Measurements from ENCODE around the gene SIRT4. TPM values are rescaled to one million over a fixed set of nuclear protein-coding genes. Genes with fewer than 3 reads are reported as not detected.

The SIRT4 gene
- total RNA-seq, 1 donor from 2014 or later = not detected

DNA sequence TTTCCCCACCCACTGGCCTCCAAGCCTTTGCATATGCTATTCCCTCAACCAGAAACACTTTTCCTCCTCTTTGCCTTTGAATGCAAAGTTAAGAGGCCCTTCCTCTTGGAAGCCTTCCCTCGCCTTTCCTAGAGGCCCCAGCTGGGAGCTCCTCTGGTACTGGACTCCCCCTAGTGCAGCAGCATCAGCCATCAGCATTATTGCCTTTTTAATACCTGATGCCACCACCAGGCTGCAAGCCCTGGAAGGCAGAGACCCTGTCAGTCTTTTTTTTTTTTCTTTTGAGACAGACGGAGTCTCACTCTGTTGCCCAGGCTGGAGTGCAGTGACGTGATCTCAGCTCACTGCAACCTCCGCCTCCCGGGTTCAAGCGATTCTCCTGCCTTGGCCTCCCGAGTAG is 44.6 kb downstream of the SIRT4 start:
- Histone ChIP-seq H3K4me1 (no peaks in the 10 kb centered on the region), H3K27ac (no peak overlapping the region), H3K4me3 (no peak overlapping the region), H3K9me3 (no peaks in the 10 kb centered on the region), H3K27me3 (no peaks in the 10 kb centered on the region), H3K36me3 (no peaks in the 10 kb centered on the region)
- no peak for DNase-seq (ENCODE audit: extremely low spot score in 2 of 2)
- TF ChIP-seq CTCF (IDR thresholded peaks at IDR 0.05) (no peak), POLR2AphosphoS5 (IDR thresholded peaks at IDR 0.05; ENCODE audit: insufficient read depth in 1 of 2, low read depth in 1 of 2) (no peak), POLR2A (IDR thresholded peaks at IDR 0.05) (no peak)
- intact Hi-C loops (cut with DNase I) = no loop called here

- Histone ChIP-seq H3K4me3 (no peak overlapping the region), H3K27me3 (no peaks in the 10 kb centered on the region), H3K36me3 (no peaks in the 10 kb centered on the region), H3K9me3 (no peaks in the 10 kb centered on the region), H3K27ac (no peak overlapping the region), H3K4me1 (no peaks in the 10 kb centered on the region)
- intact Hi-C loops (cut with DNase I) = loop anchor here (1.0 kb wide), 1 partner anchor 13 kb away; no protein-coding TSS in a partner anchor
- no peak for TF ChIP-seq CTCF (IDR thresholded peaks at IDR 0.05)
- TF ChIP-seq POLR2AphosphoS5 (IDR thresholded peaks at IDR 0.05; ENCODE audit: insufficient read depth in 1 of 2, low read depth in 1 of 2) = no peak
- no peak for TF ChIP-seq POLR2A (IDR thresholded peaks at IDR 0.05)
- DNase-seq (ENCODE audit: extremely low spot score in 2 of 2) = no peak
These were observed 45.6 kb downstream of the SIRT4 start for GRCh38 chr12:120347766-120348165.

DNA sequence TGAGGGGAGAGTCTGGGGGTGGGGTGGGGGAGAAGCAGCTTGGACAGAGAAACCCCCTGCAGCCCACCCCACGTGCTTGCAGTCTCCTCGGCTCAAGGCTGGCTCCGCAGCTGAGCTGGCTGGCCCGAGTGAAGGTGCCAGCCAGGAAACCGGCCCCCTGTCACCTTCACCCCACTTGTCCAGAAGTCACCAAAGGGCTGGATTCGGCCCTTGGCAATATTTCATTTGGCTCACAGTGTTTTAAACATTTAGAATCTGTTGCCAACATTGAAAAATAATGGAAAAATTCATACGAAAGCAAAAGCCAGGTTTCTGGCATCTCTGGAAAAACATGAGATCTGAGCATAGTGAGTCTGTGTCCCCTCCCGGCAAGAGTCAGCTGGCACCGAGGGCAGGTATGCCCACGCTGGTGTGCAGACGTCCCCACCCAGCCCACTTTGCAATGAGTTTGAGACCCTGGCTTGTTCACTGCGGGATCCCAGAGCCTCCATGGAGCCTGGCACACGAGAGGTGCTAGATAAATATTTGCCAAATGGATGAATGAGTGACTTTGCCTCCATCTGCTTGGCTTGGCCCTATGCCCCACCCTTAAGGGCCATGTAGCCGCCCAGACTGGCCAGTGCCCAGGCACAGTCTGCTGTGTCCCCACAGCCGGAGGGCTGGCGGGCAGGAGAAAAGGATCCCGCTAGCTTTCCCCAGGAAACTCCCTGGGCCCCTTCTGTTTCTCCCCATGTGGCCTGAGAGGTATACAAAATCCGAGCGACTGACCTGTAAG is 48.6 kb downstream of the SIRT4 start:
- no peak for DNase-seq (ENCODE audit: extremely low spot score in 2 of 2)
- no peaks in the 10 kb centered on the region for H3K4me1 ChIP-seq
- no peak overlapping the region for H3K4me3 ChIP-seq
- no peaks in the 10 kb centered on the region for H3K9me3 ChIP-seq
- H3K27ac ChIP-seq = no peak overlapping the region
- no peaks in the 10 kb centered on the region for H3K27me3 ChIP-seq
- H3K36me3 ChIP-seq = no peaks in the 10 kb centered on the region
- intact Hi-C loops (cut with DNase I) = no loop called here
- TF ChIP-seq POLR2AphosphoS5 (IDR thresholded peaks at IDR 0.05; ENCODE audit: insufficient read depth in 1 of 2, low read depth in 1 of 2) (no peak), POLR2A (IDR thresholded peaks at IDR 0.05) (no peak), CTCF (IDR thresholded peaks at IDR 0.05) (no peak)

DNA sequence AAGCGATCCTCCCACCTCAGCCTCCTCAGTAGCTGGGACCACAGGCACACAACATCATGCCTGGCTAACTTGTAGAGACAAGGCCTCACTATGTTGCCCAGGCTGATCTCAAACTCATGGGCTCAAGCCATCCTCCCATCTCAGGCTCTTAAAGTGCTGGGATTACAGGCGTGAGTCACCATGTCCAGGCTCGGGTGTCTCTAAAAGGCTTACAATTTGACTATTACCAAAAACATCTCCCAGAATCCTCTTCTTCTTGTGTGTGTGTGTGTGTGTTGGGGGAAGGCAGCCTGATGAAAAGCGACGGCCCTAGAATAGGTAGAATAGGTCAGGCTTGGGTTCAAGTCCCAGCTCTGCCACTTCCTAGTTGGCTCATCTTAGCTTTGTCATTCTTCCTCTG is 50.0 kb downstream of the SIRT4 start:
- Histone ChIP-seq H3K9me3 (no peaks in the 10 kb centered on the region), H3K27me3 (no peaks in the 10 kb centered on the region), H3K27ac (no peak overlapping the region), H3K4me3 (no peak overlapping the region), H3K4me1 (no peaks in the 10 kb centered on the region), H3K36me3 (no peaks in the 10 kb centered on the region)
- TF ChIP-seq POLR2A (IDR thresholded peaks at IDR 0.05) = no peak
- no peak for DNase-seq (ENCODE audit: extremely low spot score in 2 of 2)
- intact Hi-C loops (cut with DNase I) = no loop called here

GRCh38 chr12:120353136-120353535 is 51.0 kb downstream of the SIRT4 start:
- TF ChIP-seq POLR2A (IDR thresholded peaks at IDR 0.05) (no peak), CTCF (IDR thresholded peaks at IDR 0.05) (no peak)
- Histone ChIP-seq H3K36me3 (no peaks in the 10 kb centered on the region), H3K9me3 (no peaks in the 10 kb centered on the region), H3K27ac (no peak overlapping the region), H3K27me3 (no peaks in the 10 kb centered on the region), H3K4me1 (no peaks in the 10 kb centered on the region), H3K4me3 (no peak overlapping the region)
- no peak for DNase-seq (ENCODE audit: extremely low spot score in 2 of 2)
- intact Hi-C loops (cut with DNase I) = no loop called here

Measured in vagina (tissue), 2 donors.